IPS DF 4.7 (cell line): ENCODE measurements around the gene CMPK1.

ENCODE experiments used
- DNase-seq: peaks from one replicate; pipeline ENCODE4 v3.0.0-alpha.2; 2013; ENCODE audit warnings: low spot score; ENCODE audit errors: extremely low read depth

The CMPK1 gene

DNA sequence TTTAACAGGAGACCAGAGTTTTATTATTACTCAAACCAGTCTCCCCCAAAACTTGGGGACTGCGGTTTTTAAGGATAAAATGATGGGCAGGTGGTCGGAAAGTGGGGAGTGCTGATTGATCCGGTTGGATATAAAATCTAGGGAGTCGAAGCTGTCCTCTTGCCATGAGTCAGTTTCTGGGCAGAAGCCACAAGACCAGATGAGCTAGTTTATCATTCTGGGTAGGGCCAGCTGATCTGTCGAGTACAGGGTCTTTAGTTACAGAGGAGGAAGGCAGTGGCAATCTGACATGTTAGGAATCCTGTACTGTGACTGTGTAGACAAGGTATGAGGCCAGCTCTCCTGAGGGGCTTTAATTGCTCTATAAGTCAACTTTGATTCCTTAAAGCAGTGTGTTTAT lies 59.6 kb downstream of the CMPK1 start:
- DNase-seq, result no peak

DNA sequence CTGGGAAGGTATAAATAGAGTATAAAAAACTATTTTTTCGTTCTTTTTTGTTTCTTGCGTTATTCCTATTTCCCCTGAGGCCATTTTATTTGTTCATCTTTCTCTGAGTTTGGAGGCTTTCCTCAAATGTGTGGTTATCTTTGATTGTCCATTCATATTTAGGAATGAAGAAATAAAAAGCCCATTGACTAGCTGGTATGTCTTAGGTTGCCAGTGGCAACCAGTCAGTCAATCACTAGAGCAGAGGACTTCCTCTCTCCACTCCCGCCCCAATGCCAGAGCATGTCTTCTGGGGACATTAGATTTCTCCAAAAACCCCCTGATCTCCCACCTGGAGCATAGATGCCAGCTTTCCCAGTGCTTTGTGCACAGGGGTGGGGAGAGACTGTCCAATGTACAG lies 61.8 kb downstream of the CMPK1 start:
- DNase-seq, result no peak

DNA sequence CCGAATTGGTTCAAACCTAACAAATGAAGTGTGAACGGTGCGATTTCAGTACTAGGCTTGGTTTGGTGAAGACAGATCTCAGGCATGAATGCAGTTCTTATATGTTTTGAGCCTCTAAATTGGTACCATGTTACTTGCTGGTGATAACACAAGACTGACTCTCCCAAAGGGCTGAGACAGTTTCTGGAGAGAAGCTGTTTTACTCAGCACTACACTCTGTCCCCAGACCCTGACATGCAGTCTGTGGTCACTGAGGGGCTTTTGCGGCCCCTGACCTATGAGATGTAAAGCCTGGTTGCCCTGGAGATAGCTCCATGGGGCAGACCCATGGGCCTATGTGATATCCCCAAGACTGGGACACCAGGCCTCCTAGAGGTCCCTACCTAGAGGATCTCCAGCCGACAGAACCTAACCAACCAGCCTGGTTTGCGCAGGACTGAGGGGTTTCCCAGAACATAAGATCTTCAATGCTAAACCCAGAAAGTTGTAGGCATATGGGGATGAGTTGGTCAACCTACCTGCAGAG lies 63.1 kb downstream of the CMPK1 start:
- no peak for DNase-seq

DNA sequence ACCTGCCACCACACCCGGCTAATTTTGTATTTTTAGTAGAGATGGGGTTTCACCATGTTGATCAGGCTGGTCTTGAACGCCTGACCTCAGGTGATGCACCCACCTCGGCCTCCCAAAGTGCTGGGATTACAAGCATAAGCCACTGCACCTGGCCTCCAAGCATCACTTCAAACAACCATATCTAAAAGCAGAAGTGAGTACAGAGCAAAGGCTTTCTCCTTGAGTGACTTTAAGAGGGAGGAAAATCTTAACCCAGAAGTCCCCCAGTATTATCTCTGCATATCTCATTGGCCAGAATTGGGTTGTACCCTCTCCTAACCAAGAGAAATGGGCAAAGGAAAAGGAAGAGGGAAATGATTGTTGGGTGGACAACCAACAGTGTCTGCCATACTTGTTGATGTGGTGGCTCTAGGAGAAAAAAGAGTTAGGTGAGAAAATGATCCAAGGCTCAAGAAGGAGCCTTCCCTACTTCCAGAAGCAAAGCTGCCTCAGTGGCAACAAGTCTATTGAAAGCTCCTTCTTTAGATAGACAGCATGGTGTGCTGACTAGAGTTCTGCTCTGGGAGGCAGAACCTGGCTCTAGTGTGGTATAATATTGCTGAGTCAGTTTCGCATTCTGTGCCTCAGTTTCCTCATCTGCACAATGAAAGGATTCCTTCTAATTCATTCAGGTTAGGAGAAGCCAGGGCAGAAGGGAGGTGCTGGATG lies 65.7 kb downstream of the CMPK1 start:
- DNase-seq, result no peak

DNA sequence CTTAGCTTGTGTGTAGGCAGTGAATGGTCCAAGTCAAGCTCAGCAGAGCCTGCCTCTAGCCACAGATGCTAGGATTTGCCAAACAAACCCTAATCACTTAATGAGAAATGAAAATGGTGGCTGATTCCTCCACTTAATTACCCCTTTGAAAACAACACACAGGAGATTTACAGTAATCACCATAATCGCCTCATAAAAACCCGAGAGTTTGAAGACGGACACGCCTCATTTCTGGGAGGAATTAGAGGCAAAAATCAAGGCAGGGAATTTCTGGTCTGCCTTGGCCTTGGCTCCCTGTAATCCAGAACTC lies 66.2 kb downstream of the CMPK1 start:
- no peak for DNase-seq

DNA sequence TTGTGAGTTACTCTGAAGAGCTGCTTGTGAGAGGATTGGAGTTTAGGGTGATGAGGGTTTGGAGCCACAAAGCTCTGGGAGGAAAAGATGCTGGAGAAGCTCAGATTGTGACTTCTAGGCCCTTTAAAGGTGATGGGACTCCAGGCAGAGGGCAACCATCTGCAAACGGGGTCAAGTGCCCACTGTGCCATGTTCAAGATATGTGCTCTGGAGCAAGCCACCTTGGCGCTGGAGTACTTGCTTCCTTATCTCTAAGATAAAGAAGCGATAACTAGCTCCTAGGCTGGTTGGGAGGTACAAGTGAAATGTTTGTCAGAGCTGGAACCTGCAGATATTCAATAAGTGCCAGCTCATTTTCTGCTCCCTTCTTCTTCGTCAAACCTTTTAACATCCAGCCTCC lies 68.2 kb downstream of the CMPK1 start:
- no peak for DNase-seq

DNA sequence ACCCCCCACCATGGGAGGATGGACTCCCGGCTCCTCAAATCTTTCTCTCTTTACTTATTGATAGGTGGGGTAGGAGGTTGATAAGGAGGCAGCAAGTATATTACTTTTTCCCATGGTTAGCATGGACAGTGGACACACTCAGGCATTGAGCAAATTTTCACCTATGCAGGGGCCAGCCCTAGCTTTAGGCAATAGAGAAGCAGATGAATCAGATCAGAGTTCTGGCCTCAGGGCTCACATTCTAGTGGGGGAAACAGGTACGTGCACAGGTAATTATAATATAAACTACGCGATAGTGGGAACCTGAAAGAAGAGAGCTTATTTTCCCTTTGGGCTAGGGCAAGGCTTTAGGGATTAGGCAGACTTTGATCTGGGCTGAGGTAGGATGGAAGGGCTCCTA lies 69.0 kb downstream of the CMPK1 start:
- no peak for DNase-seq

DNA sequence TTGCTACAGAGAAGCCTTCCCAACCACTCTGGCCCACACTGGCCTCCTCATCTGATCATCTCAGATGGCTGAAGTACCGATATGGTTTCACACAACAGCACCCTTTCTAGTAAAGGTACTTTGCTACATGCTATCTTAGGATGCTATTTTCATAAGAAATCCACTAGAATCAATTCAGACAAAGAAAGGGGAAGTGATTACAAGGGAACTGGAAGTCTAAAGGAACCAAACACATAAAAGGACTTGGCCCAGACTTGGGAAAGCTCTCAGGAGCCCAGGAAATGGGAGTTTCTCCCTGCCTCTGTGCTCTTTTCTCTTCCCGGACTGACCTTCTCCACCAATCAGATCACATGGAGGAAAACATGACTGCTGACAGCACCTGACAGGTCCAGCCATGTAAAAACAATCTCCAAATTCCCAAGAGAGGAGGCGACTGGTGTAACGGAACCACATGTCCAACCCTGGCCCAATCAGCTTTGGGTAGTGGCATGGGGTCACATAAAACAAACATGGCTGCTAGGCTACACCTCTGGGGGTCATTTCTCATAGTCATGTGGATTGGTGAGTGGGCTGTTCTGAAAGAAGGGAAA lies 69.8 kb downstream of the CMPK1 start:
- DNase-seq, result no peak

DNA sequence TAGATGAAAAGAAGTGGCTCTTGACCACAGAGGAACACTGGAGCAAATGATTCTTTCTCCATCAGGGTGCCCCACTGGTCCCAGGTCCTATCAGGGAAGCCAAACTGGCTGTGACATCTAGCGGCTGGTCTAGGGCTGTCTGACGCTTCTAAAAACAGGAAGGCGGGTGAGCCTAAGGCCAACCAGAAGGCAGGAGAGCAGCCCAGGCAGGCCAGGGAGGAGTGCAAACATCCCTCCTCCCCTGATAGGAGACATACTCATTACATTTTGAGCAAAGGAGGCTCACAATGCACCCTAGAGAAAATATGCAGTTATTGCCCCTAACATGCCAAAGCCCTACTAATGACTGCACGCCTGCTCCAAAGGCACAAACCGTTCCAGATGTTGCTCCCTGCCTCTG lies 72.1 kb downstream of the CMPK1 start:
- no peak for DNase-seq

DNA sequence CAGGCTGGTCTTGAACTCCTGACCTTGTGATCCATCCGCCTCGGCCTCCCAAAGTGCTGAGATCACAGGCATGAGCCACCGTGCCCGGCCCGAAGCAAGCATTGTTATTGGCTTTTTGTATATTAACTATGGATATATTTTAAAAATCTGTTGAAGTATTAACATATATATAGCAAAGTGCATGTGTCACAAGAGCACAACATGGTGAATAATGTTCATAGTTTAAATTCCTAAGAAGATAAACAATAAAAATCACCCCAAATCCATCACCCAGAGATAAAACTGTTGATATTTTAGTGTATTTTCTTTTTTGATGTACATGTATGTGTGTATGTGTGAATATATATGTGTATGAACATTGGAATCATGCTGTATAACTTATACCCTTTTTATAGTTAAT lies 73.4 kb downstream of the CMPK1 start:
- no peak for DNase-seq

DNA sequence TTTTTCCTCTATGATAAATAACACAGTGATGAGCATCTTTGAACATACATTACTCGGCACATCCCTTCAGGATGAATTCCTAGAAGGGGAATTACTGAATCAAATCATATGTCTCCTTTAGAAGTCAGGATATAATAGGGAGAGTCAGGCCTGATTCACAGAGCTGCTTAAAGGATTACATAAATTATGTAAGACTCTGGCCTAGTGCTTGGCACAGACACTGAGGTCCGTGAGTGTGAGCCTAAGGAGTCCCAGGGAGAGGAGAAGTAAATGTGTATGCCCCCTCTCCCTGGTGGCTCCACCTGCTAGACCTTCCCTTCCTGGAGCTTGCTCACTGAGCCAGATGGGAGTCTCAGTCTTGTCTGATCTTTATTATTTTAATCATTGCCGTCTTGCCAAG lies 73.9 kb downstream of the CMPK1 start:
- no peak for DNase-seq

DNA sequence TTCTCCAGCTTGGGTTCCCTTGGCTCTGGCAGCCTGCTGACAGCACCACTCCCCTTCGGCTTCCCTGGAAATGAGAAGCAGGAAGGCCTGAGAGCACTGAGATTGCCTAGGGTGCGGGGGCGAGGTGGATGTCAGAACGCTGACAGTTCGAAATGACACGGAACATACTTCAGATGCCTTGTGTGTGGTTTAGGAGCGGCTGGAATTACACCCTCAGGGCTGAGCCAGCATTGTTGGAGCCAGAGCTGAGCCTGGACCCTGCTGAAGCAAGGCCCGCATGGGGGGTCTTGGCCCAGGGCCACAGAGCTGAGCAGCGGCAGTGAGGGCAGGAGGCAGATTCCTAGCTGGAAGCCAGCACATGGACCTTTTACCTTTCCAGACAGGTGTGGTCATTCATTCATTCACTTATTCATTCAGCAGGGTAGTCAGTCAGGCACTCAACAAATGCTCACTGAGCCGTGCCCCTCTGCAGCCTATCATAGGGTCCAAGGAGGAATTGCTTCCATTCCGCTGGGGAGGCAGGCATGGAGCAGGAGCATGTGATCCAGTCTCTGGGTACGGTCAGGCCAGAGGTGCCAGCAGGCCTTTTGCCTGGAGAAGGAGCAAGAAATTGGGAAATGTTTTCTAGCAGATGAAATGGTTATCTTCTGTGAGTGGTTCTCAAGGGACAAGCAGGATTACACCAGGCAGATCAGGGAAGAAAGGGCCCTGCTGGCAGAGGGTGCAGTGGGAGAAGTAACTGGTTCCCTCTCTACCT lies 75.9 kb downstream of the CMPK1 start:
- no peak for DNase-seq

DNA sequence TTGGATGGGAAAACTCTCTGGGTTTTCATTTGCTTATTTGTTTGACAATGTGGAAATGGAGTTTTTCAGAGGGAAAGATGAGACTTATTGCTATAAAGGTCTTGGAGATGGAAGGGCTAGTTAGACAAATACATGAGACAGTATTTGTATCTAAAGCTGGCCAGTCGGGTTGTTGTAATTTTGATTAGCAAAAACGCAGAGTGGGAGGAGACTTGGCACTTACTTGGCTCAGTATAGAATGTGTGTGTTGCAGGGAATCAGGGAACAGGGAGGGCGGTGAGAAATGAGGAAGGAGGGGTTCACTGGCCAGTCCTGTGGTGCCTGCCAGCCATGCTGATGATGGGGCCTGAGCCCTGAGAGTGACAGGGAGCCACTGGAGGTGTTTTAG lies 76.5 kb downstream of the CMPK1 start:
- DNase-seq, result no peak

DNA sequence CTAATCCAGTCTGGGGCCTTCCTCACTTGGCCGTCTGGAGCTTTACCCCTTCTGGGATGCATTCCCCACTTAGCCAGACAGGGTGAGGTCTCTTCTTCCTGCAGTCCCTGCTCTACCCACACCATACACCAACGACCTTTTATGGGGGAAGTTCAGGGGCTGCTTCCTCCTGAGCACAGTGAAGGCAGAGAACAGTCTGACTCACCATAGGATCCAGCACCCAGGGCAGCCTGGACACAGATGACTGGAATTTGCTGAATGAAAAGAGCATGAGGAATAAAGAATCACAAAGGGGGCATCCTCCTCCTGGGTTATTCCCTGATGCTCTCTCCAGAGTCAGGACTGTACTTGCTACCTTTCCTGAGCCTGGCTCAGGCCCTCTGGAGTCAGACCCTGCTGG lies 77.8 kb downstream of the CMPK1 start:
- no peak for DNase-seq

DNA sequence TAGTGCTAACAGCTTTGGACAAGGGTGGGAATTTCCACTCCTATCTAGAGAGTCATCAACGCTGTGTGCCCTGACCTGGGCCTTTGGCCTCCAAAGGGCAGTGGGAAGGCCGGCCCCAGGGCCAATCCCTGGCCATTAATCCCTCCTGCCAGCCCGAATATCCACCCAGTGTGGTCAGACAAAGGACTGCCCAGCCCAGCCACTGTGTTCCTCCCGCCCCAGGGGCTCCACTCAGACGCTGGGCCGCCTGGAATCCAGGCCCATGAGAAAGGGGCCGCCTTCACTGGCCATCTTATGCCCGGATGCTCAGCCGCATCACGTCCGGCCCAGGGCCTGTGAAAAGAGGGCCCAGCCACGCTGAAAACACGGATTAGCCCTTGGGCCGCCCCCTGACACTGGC lies 78.8 kb downstream of the CMPK1 start:
- DNase-seq, result no peak

DNA sequence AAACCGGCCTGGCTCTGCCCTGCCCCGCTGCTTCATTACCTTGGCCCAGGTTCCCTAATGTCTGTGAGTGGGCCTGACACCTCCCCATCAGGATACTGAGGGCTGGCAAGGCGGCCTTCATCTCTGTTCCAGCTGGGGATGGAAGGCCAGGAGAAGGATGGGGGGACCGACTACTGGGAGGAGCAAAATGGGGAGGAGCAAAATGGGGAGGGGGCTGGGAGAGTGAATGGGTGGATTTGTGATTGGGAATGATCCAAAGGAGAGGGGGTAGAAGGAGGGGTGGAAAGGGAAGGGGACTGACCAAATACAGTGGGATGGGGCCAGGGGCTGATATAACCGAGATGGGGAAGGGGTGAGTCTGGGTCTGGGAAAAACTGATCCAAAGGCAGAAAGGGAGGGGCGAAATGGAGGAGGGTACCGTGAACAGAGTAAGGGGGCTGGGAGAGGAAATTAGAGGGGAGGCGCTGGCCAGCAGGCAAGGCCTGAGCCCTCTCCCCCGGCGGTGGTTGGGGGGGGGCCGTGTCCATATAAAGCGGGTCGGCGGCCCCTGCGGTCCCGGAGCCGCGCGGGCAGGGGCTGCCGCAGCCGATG lies 82.2 kb downstream of the CMPK1 start, which contains the start of gene FOXE3:
FOXE3 (plus strand) TSS at position 558 of the 591 bp plus-strand sequence; CDS start at position 589, 31 bp downstream.
- DNase-seq, result no peak

DNA sequence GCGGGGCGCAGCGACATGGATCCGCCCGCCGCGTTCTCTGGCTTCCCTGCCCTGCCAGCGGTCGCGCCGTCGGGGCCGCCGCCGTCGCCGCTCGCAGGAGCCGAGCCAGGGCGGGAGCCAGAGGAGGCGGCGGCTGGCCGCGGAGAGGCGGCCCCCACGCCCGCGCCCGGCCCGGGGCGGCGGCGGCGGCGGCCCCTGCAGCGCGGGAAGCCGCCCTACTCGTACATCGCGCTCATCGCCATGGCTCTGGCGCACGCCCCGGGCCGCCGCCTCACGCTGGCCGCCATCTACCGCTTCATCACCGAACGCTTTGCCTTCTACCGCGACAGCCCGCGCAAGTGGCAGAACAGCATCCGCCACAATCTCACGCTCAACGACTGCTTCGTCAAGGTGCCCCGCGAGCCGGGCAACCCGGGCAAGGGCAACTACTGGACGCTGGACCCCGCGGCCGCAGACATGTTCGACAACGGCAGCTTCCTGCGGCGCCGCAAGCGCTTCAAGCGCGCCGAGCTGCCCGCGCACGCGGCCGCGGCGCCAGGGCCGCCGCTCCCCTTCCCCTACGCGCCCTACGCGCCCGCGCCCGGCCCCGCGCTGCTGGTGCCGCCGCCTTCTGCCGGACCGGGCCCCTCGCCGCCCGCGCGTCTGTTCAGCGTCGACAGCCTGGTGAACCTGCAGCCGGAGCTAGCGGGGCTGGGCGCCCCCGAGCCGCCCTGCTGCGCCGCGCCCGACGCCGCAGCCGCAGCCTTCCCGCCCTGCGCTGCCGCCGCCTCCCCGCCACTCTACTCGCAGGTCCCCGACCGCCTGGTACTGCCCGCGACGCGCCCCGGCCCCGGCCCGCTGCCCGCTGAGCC lies 83.0 kb downstream of the CMPK1 start:
- no peak for DNase-seq

DNA sequence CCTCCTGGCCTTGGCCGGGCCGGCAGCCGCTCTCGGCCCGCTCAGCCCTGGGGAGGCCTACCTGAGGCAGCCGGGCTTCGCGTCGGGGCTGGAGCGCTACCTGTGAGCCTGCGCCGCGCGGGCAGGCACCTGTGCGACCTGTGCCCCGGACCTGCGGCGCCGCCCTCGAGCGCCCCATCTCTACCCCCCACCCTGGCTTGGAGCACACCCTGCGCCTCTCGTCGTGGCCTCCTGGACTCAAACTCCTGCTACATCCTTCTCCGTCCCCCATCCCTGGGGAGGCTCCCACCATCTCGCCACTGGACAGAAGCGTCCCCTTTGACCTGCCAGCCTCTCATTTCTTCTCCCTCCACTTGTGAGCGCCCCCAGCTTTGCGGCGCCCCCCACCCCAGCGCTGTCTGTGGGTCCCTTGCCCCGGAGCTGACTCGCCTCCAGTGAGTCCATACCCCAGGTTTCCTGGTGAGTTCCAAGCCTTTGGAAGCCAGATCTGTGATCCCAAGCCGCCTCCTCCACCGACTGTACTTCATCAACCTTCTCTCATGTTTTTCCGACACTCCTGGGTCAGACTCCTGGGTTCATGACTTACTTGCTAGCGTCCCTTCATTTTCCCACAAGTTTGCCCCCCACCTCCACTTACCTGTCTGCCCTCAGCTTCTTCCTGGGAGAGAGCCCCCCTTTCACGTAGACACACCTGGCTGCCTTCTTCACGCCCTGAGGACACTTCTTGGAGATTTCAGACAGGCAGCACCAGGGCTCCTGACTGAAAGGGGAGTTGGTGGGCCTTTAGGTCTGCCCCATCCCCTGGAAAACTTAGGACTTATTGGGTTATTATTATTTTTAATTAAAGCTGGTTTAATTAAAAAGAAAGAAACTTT lies 83.8 kb downstream of the CMPK1 start:
- no peak for DNase-seq

DNA sequence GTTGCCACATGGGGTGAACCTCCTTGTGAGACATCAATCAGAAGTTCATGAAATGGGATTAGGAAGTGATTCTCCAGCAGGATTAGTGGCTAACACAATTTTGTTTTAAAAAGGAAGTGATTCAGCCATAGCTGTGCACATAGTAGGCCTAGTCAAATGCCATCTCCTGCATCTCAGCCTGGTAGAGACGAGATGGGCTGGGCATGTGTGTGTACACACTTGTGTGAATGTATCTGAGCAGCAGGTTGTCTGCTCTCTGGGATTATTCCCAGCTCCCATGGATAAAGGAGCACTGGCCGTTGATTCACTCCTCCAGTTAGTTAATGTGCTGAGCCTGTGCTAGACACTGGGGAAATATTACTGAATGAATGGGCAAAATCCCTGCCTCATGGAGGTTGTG lies 84.5 kb downstream of the CMPK1 start:
- no peak for DNase-seq

DNA sequence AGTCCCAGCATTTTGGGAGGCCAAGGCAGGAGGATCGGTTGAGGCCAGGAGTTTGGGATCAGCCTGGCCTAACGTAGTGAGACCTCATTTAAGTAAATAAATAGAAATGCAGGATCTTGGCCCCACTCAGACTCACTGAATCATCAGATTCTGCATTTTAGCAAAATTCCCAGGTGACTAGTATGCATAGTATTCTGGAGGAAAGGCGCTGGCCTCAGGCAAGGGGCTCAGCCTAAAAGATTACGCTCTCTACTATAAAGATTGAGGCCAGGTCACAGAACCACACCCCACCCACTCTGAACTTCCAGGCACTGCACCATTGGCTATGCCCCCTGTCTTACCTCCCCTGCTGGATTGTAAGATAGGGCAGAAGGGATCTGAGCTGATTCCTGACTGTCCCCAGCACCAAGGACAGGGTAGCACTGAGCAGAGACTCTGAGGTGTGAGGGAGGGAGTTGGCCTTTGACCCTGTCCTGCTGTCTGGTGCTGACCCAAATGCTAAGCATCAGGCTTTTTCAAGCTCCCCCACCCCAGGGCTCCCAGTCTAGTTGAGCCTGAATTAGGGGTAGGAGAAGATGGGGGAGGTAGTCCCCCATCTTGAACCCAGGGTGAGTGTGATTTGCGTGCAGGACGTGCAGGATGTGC lies 85.2 kb downstream of the CMPK1 start:
- no peak for DNase-seq
